Stomach smooth muscle (tissue), 2 donors: Measurements from ENCODE around the gene BCAR3.
A peak's percentile ranks its signal among the peaks of the same experiment; 100 is the strongest.
"Not testable (repeated sequence)": the region's sequence is repeated elsewhere in the genome, so short reads cannot be mapped to it uniquely, and the experiment has no call there.

Experiments
- H3K27ac ChIP-seq: one replicate; pipeline ENCODE4 v1.7.0; 2013; ENCODE audit warnings: mild to moderate bottlenecking, low read length, inconsistent platforms
- H3K27me3 ChIP-seq, 2 donors: one replicate each; pipeline ENCODE4 v1.7.0; 2013; ENCODE audit warnings: low read length in 2 of 2; ENCODE audit not compliant: insufficient read depth in 2 of 2, control insufficient read depth in 1 of 2
- H3K36me3 ChIP-seq, 2 donors: one replicate each; pipeline ENCODE4 v1.7.0; 2013; ENCODE audit warnings: low read length in 2 of 2; ENCODE audit not compliant: control insufficient read depth in 2 of 2, insufficient read depth in 2 of 2
- H3K4me1 ChIP-seq: one replicate; pipeline ENCODE4 v1.7.0; 2013; ENCODE audit warnings: low read length; ENCODE audit not compliant: control insufficient read depth, insufficient read depth
- H3K4me3 ChIP-seq, 2 donors: one replicate each; pipeline ENCODE4 v1.7.0; 2013; ENCODE audit warnings: low read length in 2 of 2
- H3K9ac ChIP-seq, 2 donors: one replicate each; pipeline ENCODE4 v1.7.0; 2013; ENCODE audit warnings: low read length in 2 of 2, mild to moderate bottlenecking in 1 of 2
- H3K9me3 ChIP-seq, 2 donors: one replicate each; pipeline ENCODE4 v1.7.0; 2013; ENCODE audit warnings: low read length in 2 of 2; ENCODE audit not compliant: control insufficient read depth in 2 of 2
- donor health status: healthy.
- donor health status: Pancreatic carcinoma.

BCAR3 gene

DNA sequence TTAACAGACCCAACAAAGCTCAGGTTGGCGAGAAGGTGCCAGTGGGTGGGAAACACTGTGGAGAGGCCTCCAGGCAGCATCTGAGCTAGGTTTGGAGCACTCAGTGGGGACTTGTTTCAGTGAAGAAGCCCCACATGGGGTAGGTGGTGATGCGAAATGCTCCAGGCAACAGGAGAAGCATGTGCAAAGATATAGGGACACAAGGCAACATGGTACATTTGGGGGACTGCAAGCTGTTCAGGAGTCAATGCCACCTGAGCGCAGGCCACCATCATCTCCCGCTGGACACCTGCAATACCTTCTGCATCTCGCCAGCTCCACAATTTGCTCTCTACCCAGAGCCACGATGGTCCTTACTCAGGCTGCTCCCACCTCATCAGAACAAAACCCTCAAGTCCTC, 28.0 kb downstream of the BCAR3 start:
- no peaks in the 10 kb centered on the region for H3K27me3 ChIP-seq
- no peak overlapping the region for H3K4me3 ChIP-seq
- H3K4me1 ChIP-seq: no peaks in the 10 kb centered on the region
- H3K36me3 ChIP-seq: peaks cover 0 to 2% of the 10 kb centered on the region in 2 donors
- no peak overlapping the region for H3K9ac ChIP-seq
- H3K9me3 ChIP-seq: peaks cover 0 to 4% of the 10 kb centered on the region in 2 donors
- no peak overlapping the region for H3K27ac ChIP-seq

GRCh38 chr1:93652323-93652949, 29.2 kb downstream of the BCAR3 start:
- Histone ChIP-seq H3K9ac (no peak overlapping the region), H3K4me3 (no peak overlapping the region), H3K27me3 (no peaks in the 10 kb centered on the region), H3K27ac (no peak overlapping the region), H3K36me3 (peaks cover 0 to 2% of the 10 kb centered on the region in 2 donors), H3K9me3 (peaks cover 0 to 4% of the 10 kb centered on the region in 2 donors), H3K4me1 (no peaks in the 10 kb centered on the region)

DNA sequence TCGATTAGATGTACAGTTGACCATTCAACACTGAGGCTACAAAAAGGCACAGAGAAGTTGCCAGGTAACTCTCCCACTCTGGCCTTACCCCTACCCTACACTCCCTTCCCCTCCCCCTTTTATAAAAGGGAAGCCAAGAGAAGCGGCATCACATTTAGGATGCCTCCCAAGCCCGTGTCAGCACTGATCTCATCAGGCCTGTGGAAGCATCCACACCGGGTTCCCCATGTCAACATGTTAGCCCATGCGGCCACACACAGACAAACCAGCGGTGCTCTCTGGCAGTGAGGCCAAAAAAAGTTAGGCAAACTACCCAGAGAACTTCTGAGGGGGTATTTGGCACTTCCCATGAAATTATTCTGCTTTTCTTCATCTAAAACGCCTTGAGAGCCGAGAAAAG, 29.9 kb downstream of the BCAR3 start:
- H3K9me3 ChIP-seq: peaks cover 0 to 4% of the 10 kb centered on the region in 2 donors
- H3K9ac ChIP-seq: no peak overlapping the region
- H3K27ac ChIP-seq: no peak overlapping the region
- no peak overlapping the region for H3K4me3 ChIP-seq
- H3K27me3 ChIP-seq: no peaks in the 10 kb centered on the region
- no peaks in the 10 kb centered on the region for H3K4me1 ChIP-seq
- peaks cover 0 to 2% of the 10 kb centered on the region in 2 donors for H3K36me3 ChIP-seq

DNA sequence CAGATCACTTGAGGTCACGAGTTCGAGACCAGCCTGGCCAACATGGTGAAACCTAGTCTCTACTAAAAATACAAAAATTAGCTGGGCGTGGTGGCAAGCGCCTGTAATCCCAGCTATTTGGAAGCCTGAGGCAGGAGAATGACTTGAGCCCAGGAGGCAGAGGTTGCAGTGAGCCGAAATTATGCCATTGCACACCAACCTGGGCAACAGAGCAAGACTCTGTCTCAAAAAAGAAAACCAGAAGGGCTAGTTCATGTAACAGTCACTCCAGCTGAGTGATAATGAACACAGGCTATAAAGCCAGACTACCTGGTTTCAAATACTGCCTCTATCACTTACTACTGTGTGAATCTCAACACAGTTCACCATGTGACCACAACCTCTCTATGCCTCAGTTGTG, 31.5 kb downstream of the BCAR3 start:
- H3K4me1 ChIP-seq, H3K9me3 ChIP-seq, H3K27me3 ChIP-seq, H3K36me3 ChIP-seq, H3K27ac ChIP-seq, H3K9ac ChIP-seq, H3K4me3 ChIP-seq: not testable (repeated sequence)

DNA sequence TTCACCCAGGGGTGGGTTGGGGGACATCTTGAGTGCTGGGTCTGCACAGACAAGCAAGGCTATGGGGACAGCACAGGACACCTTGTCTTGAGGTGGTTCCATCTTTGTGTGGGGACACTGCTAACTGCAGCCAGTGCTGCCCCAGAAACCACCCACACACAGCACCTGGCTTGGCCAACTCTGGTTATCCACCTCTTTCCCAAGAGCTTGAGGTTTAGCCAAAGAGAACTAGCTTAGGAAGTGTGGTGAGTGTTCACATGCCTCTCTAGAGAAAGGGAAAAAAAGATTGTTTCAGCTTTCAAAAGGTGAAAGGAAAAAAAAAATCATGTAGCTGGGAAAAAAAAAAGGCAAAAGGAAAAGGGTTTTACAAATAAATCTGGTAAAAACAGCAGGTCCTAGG, 32.4 kb downstream of the BCAR3 start:
- no peak overlapping the region for H3K9ac ChIP-seq
- H3K36me3 ChIP-seq: peaks cover 0 to 2% of the 10 kb centered on the region in 2 donors
- peaks cover 0 to under 1% of the 10 kb centered on the region in 2 donors for H3K9me3 ChIP-seq
- H3K27me3 ChIP-seq: no peaks in the 10 kb centered on the region
- H3K4me1 ChIP-seq: no peaks in the 10 kb centered on the region
- no peak overlapping the region for H3K27ac ChIP-seq
- H3K4me3 ChIP-seq: no peak overlapping the region

DNA sequence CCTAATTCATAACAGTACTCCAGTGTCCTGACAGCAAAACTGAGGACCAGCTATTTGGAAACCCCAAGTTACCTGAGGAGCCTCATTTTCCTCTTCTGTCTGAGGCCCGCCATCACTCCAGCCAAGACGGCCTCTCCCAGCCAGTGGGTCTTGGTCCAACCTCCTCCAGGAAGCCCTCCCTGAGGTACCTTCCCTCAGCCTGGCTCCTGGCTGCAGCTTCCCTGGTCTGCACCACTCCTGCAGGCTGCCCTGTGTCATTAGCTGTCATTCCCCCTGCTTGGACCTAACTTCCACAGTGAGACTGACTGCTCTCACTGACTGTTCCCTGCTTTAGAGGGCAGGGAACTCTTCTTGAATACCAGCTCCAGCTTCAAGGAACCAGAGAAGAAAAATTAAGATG, 33.0 kb downstream of the BCAR3 start:
- Histone ChIP-seq H3K9me3 (no peaks in the 10 kb centered on the region), H3K27me3 (no peaks in the 10 kb centered on the region), H3K4me1 (no peaks in the 10 kb centered on the region), H3K36me3 (peaks cover 0 to 2% of the 10 kb centered on the region in 2 donors), H3K27ac (no peak overlapping the region), H3K9ac (no peak overlapping the region), H3K4me3 (no peak overlapping the region)

- H3K4me3 ChIP-seq: no peak overlapping the region
- H3K27ac ChIP-seq: peak overlapping the region; percentile 18
- H3K9ac ChIP-seq: no peak overlapping the region
- no peaks in the 10 kb centered on the region for H3K9me3 ChIP-seq
- H3K27me3 ChIP-seq: no peaks in the 10 kb centered on the region
- H3K36me3 ChIP-seq: no peaks in the 10 kb centered on the region
- H3K4me1 ChIP-seq: peaks cover 6% of the 10 kb centered on the region
Measured at GRCh38 chr1:93641527-93641926, 40.1 kb downstream of the BCAR3 start.

DNA sequence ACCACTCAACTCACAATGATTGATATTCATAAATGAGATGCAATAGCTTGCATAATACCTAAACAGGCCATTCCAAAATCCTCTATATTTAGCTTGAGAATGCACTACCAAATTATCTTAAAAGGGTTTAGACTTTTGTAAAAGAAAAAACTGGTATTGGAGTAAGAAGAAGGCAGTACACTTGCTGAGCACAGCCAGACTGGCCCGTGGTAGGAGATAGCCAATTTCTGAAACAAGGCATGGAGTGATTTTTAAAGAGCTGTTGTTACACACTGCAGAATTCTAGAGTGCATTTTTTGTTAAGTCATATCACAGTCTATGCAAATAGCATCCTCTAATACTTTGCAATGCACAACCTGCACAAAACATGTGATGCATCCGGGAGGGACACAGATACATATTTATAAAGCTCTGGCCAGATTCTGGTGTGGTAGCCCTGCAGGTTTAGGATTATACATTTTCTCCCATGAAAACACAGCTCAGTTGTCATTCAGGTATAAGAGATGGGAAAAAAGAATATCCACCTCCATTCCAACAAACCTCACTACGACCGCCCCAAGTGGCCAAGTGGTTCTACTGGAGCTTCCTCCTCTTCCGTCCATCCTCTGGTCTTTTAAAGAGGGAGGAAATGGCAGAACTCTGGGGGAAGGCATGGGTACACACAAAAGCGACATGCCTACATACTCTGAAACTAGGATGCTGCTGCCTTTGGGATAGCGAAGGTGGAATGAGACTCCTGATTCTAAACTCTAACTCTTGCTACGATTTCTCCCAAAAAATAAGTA, 40.8 kb downstream of the BCAR3 start:
- H3K9me3 ChIP-seq: no peaks in the 10 kb centered on the region
- H3K36me3 ChIP-seq: no peaks in the 10 kb centered on the region
- no peak overlapping the region for H3K9ac ChIP-seq
- H3K27me3 ChIP-seq: no peaks in the 10 kb centered on the region
- no peak overlapping the region for H3K27ac ChIP-seq
- peaks cover 9% of the 10 kb centered on the region for H3K4me1 ChIP-seq
- H3K4me3 ChIP-seq: no peak overlapping the region

GRCh38 chr1:93638981-93639380, 42.7 kb downstream of the BCAR3 start:
- peaks cover 9% of the 10 kb centered on the region for H3K4me1 ChIP-seq
- no peak overlapping the region for H3K4me3 ChIP-seq
- no peak overlapping the region for H3K9ac ChIP-seq
- H3K27me3 ChIP-seq: no peaks in the 10 kb centered on the region
- H3K36me3 ChIP-seq: no peaks in the 10 kb centered on the region
- no peak overlapping the region for H3K27ac ChIP-seq
- no peaks in the 10 kb centered on the region for H3K9me3 ChIP-seq

DNA sequence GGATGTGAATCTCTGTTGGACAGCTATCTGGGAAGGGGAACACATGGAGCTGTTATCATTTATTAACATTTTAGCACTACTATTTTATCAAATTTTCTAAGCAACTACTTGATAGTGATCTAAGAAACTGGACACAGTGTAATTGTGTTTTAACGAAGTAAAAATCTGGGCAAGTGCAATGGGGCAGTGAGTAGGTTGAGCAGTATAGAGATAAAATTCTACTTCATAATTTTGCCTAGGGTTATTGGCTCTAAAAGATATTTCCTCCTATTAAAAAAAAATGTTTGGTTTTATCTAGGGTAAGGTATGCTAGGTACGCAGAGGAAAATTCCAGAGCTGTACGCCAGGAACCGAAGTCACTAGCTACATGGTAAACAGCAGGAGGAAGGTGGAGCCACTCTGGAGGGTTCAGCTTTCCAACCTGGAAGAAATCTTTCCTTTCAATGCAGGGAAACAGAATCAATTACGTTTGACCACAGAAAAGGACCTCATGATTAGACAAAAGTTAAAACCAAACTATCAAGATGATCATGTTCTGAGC, 43.3 kb downstream of the BCAR3 start:
- Histone ChIP-seq H3K9me3 (no peaks in the 10 kb centered on the region), H3K27me3 (no peaks in the 10 kb centered on the region), H3K4me1 (peaks cover 9% of the 10 kb centered on the region), H3K36me3 (no peaks in the 10 kb centered on the region), H3K27ac (no peak overlapping the region), H3K4me3 (no peak overlapping the region), H3K9ac (no peak overlapping the region)

DNA sequence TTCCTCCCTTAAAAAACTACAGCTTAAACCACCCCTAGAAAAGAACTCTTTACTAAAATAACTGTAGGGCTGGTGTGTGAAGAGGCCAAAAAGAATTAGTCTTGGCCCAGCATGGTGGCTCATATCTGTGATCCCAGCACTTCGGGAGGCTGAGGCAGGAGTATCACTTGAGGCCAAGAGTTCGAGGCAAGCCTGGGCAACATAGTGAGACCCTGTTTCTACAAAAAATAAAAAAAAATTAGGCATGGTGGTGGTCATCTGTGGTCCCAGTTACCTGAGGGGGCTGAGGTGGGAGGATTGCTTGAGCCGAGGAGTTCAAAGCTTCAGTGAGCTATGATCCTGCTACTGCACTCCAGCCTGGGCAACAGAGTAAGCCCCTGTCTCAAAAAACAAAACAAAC, 44.9 kb downstream of the BCAR3 start:
- Histone ChIP-seq H3K27ac (no peak overlapping the region), H3K4me1 (peaks cover 8% of the 10 kb centered on the region), H3K27me3 (no peaks in the 10 kb centered on the region), H3K9me3 (no peaks in the 10 kb centered on the region), H3K4me3 (no peak overlapping the region), H3K36me3 (no peaks in the 10 kb centered on the region), H3K9ac (no peak overlapping the region)
